Measurements from ENCODE around the gene JMJD7. TPM values are rescaled to one million over a fixed set of nuclear protein-coding genes. Genes with fewer than 3 reads are reported as not detected.
A peak's percentile ranks its signal among the peaks of the same experiment; 100 is the strongest.

JMJD7 gene
- total and polyA plus RNA-seq, 12 donors = 4.0 to 20.6 (median 12.7) TPM

DNA sequence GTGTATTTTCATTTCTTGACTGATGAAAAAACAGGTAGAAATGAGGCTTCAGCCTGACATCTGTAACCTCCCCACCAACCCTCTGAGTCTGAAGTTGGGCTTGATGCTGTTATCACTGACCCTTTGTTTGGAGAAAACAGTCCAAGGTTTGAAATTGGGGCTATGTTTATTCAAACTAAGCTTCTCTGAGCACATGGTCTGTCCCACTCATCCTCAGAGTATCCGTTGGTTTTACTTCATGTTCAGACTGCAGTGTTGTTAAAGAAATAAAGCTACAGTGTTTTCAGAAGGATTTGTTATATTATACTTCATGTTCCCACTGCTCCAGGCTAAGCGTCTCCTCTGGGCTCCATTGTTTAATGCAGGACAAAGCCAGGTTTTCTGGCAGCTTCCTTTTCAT, 47.6 kb upstream of the JMJD7 start:
- no peak for DNase-seq
- Histone ChIP-seq H3K9me3 (replicated peaks in 1 of 3) (no peaks in the 10 kb centered on the region), H3K4me1 (replicated peaks in 1 of 2) (peaks cover 40 to 62% of the 10 kb centered on the region in 2 donors), H3K27me3 (no peaks in the 10 kb centered on the region), H3K27ac (peak overlapping the region in 1 of 5 donors; percentile 30), H3K4me3 (no peak overlapping the region), H3K36me3 (replicated peaks in 1 of 2) (no peaks in the 10 kb centered on the region)
- 51 to 60% (median 59%) methylated on average over 2 of the region's 2 CpGs for WGBS, 4 donors
- TF ChIP-seq POLR2A (IDR thresholded peaks at IDR 0.05) = no peak
- TF ChIP-seq, protein P1, sequence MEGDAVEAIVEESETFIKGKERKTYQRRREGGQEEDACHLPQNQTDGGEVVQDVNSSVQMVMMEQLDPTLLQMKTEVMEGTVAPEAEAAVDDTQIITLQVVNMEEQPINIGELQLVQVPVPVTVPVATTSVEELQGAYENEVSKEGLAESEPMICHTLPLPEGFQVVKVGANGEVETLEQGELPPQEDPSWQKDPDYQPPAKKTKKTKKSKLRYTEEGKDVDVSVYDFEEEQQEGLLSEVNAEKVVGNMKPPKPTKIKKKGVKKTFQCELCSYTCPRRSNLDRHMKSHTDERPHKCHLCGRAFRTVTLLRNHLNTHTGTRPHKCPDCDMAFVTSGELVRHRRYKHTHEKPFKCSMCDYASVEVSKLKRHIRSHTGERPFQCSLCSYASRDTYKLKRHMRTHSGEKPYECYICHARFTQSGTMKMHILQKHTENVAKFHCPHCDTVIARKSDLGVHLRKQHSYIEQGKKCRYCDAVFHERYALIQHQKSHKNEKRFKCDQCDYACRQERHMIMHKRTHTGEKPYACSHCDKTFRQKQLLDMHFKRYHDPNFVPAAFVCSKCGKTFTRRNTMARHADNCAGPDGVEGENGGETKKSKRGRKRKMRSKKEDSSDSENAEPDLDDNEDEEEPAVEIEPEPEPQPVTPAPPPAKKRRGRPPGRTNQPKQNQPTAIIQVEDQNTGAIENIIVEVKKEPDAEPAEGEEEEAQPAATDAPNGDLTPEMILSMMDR (IDR thresholded peaks at IDR 0.05) = no peak
- intact Hi-C loops (cut with DNase I) = no loop called here

GRCh38 chr15:41780727-41781126, 47.2 kb upstream of the JMJD7 start:
- TF ChIP-seq, protein P1 (IDR thresholded peaks at IDR 0.05) = no peak
- TF ChIP-seq POLR2A (IDR thresholded peaks at IDR 0.05) = no peak
- Histone ChIP-seq H3K4me3 (no peak overlapping the region), H3K4me1 (replicated peaks in 1 of 2) (peaks cover 35 to 57% of the 10 kb centered on the region in 2 donors), H3K27ac (peak overlapping the region in 1 of 5 donors; percentile 30), H3K36me3 (replicated peaks in 1 of 2) (no peaks in the 10 kb centered on the region), H3K27me3 (no peaks in the 10 kb centered on the region), H3K9me3 (replicated peaks in 1 of 3) (no peaks in the 10 kb centered on the region)
- 39 to 51% (median 42%) methylated on average over 1 of the region's 1 CpG for WGBS, 4 donors
- intact Hi-C loops (cut with DNase I) = no loop called here
- no peak for DNase-seq

DNA sequence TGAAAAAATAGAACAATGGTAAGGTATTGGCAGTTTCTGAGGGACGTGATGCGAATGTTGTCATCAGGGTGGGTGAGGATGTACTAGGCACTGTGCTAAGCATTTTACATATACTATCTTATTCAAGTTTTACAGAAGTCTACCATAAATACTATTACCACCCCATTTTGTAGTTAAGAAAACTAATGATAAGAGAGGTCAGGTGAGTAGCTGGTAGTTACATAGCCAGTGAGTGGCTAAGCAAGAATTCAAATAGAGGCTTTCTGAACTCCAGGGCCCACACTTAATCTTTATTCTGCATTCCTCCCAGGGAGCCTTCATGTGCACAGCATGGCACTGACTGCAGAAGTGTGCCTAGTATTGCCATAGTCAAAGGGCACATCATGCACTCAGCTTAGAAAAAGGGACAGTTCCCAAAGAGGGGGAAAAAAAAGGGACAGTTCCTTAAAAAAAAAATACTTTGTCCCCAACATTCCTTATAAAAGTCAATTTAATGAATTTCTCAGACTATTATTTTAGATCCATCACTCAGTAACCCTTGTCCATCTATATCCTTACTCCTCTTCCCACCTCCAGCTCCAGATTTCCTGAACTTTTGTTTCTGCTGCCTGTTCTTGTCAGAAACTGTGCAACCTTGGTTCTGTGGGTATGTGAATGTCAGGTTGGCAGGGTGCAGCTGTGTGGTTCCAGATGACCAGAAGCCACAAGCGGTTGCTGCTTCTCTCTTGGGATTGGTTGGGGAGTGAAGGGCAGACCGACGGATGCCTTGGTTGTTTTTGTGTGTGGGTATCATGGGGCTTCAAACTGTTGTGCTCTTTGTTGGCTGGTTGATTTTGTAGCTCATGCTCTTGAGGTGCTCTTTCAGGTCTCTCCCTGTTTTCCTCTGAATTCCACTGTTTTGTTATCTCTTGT, 45.3 kb upstream of the JMJD7 start:
- 74 to 82% (median 81%) methylated on average over 5 of the region's 5 CpGs for WGBS, 4 donors

GRCh38 chr15:41783296-41783695, 44.6 kb upstream of the JMJD7 start:
- H3K4me1 ChIP-seq (replicated peaks in 1 of 2) = peaks cover 25 to 31% of the 10 kb centered on the region in 2 donors
- intact Hi-C loops (cut with DNase I) = no loop called here
- no peaks in the 10 kb centered on the region for H3K9me3 ChIP-seq (replicated peaks in 1 of 3)
- H3K4me3 ChIP-seq = no peak overlapping the region
- H3K27me3 ChIP-seq = no peaks in the 10 kb centered on the region
- WGBS, 4 donors = 32 to 53% (median 45%) methylated on average over 1 of the region's 1 CpG
- peak in 1 of 7 donors; percentile 29 for DNase-seq
- H3K36me3 ChIP-seq (replicated peaks in 1 of 2) = no peaks in the 10 kb centered on the region
- H3K27ac ChIP-seq = peak overlapping the region in 2 of 5 donors; percentile 8 to 13
- TF ChIP-seq, protein P1 (IDR thresholded peaks at IDR 0.05) = no peak
- no peak for TF ChIP-seq POLR2A (IDR thresholded peaks at IDR 0.05)

More for the DNA sequence above, 45.3 kb upstream of the JMJD7 start:
- Histone ChIP-seq H3K27me3 (no peaks in the 10 kb centered on the region), H3K4me1 (replicated peaks in 1 of 2) (peaks cover 29 to 38% of the 10 kb centered on the region in 2 donors), H3K36me3 (replicated peaks in 1 of 2) (no peaks in the 10 kb centered on the region), H3K27ac (peak overlapping the region in 2 of 5 donors; percentile 8 to 13), H3K4me3 (no peak overlapping the region), H3K9me3 (replicated peaks in 1 of 3) (no peaks in the 10 kb centered on the region)
- intact Hi-C loops (cut with DNase I) = no loop called here
- DNase-seq = no peak
- TF ChIP-seq POLR2A (IDR thresholded peaks at IDR 0.05) = no peak
- TF ChIP-seq, protein P1 (IDR thresholded peaks at IDR 0.05) = no peak
